ENCODE results near the gene RPS2.

The RPS2 gene

GRCh38 chr16:1999866-2000514 lies 35.4 kb upstream of the RPS2 start:
- no peak for DNase-seq (ENCODE audit: low read depth in 2 of 3, low spot score in 1 of 3)

DNA sequence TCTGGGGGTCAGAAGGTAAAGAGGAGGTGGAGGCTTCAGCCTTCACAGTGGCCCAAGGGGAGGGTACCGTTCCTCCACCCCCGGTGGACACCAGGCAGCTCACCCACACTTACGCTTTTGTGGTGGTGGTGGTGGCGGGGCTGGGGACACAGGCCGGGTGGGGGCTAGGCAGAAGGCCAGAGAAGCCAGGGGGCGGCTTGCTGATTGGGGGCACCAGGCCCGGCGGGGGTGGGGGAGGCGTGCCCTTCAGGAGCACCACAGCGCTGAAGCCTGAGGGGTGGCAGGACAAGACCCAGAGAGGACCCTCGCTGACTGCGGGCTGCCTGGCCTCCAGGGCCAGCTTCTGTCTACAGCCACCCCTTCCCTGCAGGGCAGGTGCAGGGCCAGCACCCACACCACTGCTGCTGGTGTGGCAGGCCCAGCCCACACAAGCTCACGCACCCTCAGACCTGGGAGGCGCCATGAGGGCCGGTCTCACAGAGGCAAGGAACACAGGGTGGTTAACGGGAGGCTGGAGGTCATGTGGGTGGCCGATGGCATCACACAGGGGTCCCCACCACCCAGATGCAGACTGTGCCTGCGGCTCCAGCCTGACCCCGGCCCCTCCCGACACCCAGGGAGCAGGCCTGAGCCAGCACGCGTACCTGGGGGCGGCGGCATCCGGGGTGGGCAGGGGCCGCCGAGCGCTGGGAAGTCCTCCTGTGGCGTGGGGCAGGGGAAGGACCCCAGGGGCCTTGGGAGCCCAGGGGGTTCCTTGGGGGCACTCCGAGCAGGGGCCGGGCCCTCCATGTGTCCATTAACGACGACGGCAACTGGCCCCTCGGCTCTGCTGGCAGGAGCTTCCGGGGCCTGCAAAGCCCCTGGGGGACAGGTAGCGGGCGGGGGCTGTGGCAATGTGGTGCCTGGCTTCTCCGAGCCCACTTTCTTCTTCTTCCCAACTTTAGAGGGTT lies 34.5 kb upstream of the RPS2 start:
- no peak for DNase-seq (ENCODE audit: low read depth in 2 of 3, low spot score in 1 of 3)

DNA sequence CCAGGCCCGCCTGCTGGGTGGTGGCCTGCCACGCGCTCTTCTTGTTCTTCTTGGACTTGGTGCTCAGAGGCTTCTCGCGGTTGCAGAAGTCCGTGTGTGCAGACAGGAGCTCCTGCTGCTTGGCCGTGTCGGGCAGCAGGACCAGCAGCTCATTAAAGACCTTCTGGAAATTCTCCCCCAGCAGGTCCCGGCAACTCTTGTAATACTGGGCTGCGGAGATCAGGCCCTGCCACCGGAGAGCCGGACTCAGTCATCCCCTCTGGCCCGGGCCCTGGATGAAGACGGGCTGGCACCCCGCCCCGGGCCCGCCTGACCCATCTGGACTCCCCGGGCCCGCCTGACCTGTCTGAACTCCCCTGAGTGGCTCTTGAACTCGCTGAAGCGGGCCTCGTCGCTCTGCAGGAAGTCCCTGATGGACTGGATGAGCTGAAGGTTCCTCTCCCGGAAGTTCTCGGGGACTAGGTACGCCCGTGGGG lies 33.8 kb upstream of the RPS2 start:
- DNase-seq (ENCODE audit: low read depth in 2 of 3, low spot score in 1 of 3): no peak

GRCh38 chr16:1997494-1998359 lies 33.1 kb upstream of the RPS2 start:
- no peak for DNase-seq (ENCODE audit: low read depth in 2 of 3, low spot score in 1 of 3)

GRCh38 chr16:1993731-1994131 lies 29.1 kb upstream of the RPS2 start:
- DNase-seq (ENCODE audit: low read depth in 2 of 3, low spot score in 1 of 3): no peak

DNA sequence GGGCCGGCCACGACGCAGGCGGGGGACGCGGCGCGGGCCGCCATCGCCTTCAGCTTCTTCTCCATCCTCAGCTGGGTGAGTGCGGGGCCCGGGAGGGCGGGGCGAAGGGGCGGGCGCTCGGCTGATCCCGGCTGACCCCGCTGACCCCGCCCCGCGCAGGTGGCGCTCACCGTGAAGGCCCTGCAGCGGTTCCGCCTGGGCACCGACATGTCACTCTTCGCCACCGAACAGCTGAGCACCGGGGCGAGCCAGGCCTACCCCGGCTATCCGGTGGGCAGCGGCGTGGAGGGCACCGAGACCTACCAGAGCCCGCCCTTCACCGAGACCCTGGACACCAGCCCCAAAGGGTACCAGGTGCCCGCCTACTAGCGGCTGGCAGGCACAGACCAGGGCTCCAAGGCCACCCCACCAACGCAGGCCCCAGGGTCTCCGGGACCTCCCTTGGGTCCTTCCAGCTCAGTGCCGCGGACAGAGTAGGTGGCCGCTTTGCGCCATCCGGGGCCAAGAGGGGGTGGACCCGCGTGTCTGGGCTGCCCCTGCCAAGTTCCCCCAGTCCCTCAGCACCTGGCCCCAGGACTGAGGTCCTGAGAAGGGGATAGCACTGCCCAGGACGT lies 28.2 kb upstream of the RPS2 start:
- no peak for DNase-seq (ENCODE audit: low read depth in 2 of 3, low spot score in 1 of 3)

DNA sequence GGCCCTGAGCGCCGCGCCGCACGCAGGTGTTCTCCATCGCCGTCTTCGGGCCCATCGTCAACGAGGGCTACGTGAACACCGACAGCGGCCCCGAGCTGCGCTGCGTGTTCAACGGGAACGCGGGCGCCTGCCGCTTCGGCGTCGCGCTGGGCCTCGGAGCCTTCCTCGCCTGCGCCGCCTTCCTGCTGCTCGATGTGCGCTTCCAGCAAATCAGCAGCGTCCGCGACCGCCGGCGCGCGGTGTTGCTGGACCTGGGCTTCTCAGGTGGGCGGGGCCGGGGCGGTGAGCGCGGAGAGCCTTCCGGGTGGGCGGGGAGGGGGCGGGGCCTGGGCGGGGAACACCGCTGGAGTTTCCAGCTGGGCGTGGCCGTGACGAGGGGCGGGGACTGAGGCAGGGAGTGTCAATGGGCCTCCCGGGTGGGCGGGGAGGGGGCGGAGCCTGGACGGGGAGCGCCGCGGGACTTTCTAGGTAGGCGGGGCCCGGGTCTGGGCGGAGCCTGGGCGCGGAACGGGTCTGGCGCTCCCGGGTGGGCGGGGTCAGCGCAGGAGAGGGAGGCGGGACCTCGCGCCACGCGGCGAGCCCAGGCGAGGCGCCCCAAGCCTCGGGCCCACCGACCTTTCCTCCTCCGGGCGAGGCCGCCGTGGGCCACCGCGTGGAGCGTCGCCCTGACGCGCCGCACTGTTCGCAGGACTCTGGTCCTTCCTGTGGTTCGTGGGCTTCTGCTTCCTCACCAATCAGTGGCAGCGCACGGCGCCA lies 27.5 kb upstream of the RPS2 start:
- peak; percentile 95 to 98 (median 98) for DNase-seq (ENCODE audit: low read depth in 2 of 3, low spot score in 1 of 3)

GRCh38 chr16:1991588-1991947 lies 26.9 kb upstream of the RPS2 start:
- DNase-seq (ENCODE audit: low read depth in 2 of 3, low spot score in 1 of 3): no peak

- no peak for DNase-seq (ENCODE audit: low read depth in 2 of 3, low spot score in 1 of 3)
These were observed 26.5 kb upstream of the RPS2 start for GRCh38 chr16:1991135-1991551.

GRCh38 chr16:1990351-1991134 lies 25.9 kb upstream of the RPS2 start:
- DNase-seq (ENCODE audit: low read depth in 2 of 3, low spot score in 1 of 3): no peak

- no peak for DNase-seq (ENCODE audit: low read depth in 2 of 3, low spot score in 1 of 3)
These were observed 25.4 kb upstream of the RPS2 start for GRCh38 chr16:1990101-1990350.

DNA sequence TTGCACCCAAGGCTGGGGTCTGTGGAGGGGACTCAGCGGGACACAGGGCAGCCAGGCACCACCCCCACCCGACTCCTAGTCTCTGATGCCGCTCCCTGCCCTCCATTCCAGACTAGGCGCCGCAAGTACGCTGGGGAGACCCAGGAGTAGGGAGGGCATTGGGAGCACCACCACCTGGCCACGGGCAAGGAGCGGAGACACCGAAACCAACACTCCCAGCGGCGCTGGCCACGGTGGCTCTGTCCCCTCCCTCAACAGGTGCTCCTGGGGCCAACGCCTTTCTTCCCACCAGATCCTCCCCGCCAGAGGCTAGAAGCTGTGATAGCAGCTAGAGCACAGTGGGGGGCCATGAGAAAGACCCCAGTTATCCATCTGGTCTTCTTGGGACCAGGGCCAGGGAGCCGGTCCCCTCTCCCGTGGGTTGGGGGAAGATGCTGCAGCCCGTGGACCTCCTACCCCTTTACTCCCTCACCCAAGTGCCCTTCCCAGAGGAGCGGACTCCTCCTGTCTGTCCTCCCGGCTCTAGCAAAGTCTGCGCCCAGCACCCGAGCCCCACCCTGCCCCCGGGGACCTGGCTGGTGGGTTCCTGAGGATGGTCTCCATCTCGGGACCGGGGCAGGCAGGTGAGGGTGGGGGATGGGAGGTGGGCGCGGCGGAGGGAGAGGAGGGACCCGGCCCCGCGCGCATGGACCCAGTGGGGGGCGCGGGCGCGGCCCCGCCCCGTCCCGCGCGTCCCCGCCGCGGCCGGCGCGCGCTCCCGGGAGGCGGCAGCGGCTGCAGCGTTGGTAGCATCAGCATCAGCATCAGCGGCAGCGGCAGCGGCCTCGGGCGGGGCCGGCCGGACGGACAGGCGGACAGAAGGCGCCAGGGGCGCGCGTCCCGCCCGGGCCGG lies 24.8 kb upstream of the RPS2 start, which contains the start of gene SYNGR3:
SYNGR3 (plus strand) TSS at position 762 of the 892 bp plus-strand sequence. CDS start 133 bp downstream, outside the sequence.
- DNase-seq (ENCODE audit: low read depth in 2 of 3, low spot score in 1 of 3): no peak

GRCh38 chr16:1987198-1987597 lies 22.6 kb upstream of the RPS2 start:
- no peak for DNase-seq (ENCODE audit: low read depth in 2 of 3, low spot score in 1 of 3)

DNA sequence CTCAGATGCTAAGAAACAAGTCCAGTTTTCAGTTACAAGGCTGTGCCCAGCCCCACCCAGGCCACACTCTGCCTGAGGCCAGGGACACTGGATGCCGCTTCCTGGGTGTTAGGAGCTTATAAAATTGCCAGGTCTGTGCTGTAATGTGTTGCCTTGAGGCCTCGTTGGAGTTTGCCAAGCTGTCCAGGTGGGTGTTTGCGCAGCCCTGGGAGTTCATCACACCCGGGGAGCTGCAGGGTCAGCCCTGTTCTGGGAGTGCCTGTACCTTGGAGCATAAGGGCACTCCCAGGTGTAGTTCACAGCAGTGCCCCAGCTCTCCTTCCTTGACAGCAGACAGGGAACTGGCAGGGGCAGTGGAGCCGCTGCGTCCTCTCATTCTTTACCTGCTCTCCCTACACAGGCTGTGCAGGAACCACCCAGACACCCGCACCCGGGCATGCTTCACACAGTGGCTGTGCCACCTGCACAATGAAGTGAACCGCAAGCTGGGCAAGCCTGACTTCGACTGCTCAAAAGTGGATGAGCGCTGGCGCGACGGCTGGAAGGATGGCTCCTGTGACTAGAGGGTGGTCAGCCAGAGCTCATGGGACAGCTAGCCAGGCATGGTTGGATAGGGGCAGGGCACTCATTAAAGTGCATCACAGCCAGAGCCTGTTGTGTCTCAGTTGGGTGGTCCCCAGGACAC lies 21.0 kb upstream of the RPS2 start:
- DNase-seq (ENCODE audit: low read depth in 2 of 3, low spot score in 1 of 3): no peak

DNA sequence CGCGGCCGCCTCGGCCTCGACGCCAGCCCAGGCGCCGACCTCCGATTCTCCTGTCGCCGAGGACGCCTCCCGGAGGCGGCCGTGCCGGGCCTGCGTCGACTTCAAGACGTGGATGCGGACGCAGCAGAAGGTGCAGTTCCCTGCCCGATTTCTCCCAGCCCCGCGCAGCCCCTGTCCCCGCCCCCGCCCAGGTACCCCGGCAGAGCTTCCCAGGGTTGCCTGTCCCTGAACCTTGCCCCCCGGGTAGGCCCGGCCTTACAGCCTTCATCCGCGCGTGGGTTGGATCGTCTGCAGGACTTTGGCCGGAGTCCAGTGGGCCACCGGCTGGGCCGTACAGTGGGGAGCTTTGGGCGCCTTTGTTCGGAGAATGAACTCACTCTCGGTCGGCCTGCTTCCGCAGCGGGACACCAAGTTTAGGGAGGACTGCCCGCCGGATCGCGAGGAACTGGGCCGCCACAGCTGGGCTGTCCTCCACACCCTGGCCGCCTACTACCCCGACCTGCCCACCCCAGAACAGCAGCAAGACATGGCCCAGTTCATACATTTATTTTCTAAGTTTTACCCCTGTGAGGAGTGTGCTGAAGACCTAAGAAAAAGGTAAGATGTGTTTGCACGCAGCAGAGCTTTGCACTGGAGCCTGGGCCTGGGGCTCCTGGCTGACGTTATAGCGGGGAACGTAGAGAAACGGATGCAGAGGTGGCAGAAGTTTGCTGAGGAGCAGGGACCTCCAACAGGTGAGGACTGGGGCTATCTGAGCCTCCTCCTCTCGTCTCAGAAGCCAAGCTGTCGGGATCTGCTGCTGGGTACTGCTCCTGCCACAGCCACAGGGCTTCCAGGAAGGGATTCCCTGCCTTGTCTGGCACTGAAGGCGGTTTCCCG lies 20.0 kb upstream of the RPS2 start:
- DNase-seq (ENCODE audit: low read depth in 2 of 3, low spot score in 1 of 3): no peak

DNA sequence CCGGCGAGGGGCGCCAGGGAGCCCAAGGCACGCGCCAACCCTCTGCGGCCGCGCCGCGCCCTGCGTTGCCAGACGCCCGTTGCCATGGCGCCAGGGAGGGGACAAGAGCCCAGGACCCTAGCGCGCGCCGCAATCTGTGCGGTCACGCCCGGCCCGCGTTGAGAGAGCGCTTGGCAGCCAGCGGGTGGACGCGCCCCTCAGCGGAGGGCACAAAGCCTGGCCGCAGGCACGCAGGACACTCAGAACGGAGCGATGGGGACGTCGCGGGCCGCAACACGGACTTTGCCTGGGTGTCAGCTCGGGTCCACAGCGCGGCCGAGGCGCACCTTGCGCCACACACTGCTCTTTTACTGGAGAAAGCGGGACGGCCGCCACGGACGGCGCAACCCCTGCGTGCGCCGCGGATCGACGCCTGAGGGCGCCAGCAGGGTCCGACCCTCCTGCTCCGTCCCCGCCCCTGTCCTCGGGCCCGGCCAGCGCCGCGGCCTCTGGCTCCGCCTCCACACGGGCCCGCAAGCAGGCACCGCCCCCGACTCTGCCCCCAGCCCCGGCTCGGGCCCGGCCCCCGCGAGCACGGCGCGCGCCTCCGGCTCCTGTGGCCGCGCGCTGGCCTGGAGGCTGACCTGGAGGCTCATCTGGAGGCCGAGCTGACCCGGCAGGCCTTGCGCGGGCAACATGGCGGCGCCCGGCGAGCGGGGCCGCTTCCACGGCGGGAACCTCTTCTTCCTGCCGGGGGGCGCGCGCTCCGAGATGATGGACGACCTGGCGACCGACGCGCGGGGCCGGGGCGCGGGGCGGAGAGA lies 19.1 kb upstream of the RPS2 start, which contains the start of gene GFER:
GFER (plus strand) TSS at position 650 of the 803 bp plus-strand sequence; CDS start at position 676, 26 bp downstream.
- DNase-seq (ENCODE audit: low read depth in 2 of 3, low spot score in 1 of 3): peak; percentile 54 to 76 (median 55)
